ENCODE data around the gene ZSWIM6. TPM values are rescaled to one million over a fixed set of nuclear protein-coding genes. Genes with fewer than 3 reads are reported as not detected.

Gene ZSWIM6
- total and polyA plus RNA-seq, 2 of the 4 experiments (the other 2 are of a cell fraction) = 10.8 to 14.1 TPM

DNA sequence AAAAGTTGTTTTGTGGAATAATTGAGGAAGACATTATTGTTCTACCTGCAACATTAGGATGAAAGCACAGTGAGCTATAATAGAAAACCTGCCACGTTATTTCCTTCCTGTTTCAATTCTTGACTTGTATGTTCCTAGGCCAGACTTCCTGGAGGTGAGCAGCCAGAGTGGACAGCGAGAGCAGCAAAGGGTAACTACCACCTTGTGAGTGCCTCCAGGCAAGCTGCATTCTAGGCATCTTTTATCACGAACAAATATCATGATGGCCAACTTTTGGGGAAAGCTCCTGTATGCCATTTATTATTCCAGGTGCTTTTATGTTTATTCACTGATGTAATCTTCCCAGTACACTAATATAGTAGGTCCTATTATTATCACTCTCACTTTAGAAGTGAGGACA lies 34.0 kb upstream of the ZSWIM6 start:
- POLR2A ChIA-PET (ENCODE audit: unreplicated experiment) = no interaction called here
- CTCF ChIA-PET = no interaction called here
- intact Hi-C loops (cut with micrococcal nuclease) = no loop called here

More for the DNA sequence above, 34.0 kb upstream of the ZSWIM6 start:
- H3K4ac ChIP-seq (ENCODE audit: low read depth, low read length) = peak overlapping the region; percentile 65
- DNase-seq (no peak), ATAC-seq (ENCODE audit: low read depth) (no peak)
- TF ChIP-seq, protein P1, sequence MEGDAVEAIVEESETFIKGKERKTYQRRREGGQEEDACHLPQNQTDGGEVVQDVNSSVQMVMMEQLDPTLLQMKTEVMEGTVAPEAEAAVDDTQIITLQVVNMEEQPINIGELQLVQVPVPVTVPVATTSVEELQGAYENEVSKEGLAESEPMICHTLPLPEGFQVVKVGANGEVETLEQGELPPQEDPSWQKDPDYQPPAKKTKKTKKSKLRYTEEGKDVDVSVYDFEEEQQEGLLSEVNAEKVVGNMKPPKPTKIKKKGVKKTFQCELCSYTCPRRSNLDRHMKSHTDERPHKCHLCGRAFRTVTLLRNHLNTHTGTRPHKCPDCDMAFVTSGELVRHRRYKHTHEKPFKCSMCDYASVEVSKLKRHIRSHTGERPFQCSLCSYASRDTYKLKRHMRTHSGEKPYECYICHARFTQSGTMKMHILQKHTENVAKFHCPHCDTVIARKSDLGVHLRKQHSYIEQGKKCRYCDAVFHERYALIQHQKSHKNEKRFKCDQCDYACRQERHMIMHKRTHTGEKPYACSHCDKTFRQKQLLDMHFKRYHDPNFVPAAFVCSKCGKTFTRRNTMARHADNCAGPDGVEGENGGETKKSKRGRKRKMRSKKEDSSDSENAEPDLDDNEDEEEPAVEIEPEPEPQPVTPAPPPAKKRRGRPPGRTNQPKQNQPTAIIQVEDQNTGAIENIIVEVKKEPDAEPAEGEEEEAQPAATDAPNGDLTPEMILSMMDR (conservative IDR thresholded peaks at IDR 0.05; ENCODE audit: low read depth, low read length) = no peak
- no peak for TF ChIP-seq RFX5 (IDR thresholded peaks at IDR 0.05; ENCODE audit: low read depth, low read length)
- TF ChIP-seq RCOR1 (IDR thresholded peaks at IDR 0.05; ENCODE audit: insufficient replicate concordance, low read length) = no peak
- TF ChIP-seq FOS (IDR thresholded peaks at IDR 0.05; ENCODE audit: low read depth, low read length) = no peak
- TF ChIP-seq SMC3 (IDR thresholded peaks at IDR 0.05; ENCODE audit: low read depth, low read length) = no peak
- no peak for TF ChIP-seq POLR2A (IDR thresholded peaks at IDR 0.05; ENCODE audit: low read depth, low read length)
- no peak for TF ChIP-seq MAFK (IDR thresholded peaks at IDR 0.05; ENCODE audit: low read depth, low read length)
- TF ChIP-seq MXI1 (IDR thresholded peaks at IDR 0.05; ENCODE audit: borderline replicate concordance, low read depth, low read length) = no peak
- TF ChIP-seq, protein P2, sequence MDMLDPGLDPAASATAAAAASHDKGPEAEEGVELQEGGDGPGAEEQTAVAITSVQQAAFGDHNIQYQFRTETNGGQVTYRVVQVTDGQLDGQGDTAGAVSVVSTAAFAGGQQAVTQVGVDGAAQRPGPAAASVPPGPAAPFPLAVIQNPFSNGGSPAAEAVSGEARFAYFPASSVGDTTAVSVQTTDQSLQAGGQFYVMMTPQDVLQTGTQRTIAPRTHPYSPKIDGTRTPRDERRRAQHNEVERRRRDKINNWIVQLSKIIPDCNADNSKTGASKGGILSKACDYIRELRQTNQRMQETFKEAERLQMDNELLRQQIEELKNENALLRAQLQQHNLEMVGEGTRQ (IDR thresholded peaks at IDR 0.05; ENCODE audit: low read depth, low read length) = no peak
- TF ChIP-seq BHLHE40 (IDR thresholded peaks at IDR 0.05; ENCODE audit: low read depth, low read length) = no peak
- TF ChIP-seq CHD1 (IDR thresholded peaks at IDR 0.05; ENCODE audit: low read depth, low read length) = no peak
- TF ChIP-seq RAD21 (IDR thresholded peaks at IDR 0.05; ENCODE audit: low read length) = no peak
- TF ChIP-seq, protein P3, sequence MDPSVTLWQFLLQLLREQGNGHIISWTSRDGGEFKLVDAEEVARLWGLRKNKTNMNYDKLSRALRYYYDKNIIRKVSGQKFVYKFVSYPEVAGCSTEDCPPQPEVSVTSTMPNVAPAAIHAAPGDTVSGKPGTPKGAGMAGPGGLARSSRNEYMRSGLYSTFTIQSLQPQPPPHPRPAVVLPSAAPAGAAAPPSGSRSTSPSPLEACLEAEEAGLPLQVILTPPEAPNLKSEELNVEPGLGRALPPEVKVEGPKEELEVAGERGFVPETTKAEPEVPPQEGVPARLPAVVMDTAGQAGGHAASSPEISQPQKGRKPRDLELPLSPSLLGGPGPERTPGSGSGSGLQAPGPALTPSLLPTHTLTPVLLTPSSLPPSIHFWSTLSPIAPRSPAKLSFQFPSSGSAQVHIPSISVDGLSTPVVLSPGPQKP (IDR thresholded peaks at IDR 0.05; ENCODE audit: borderline replicate concordance, low read depth, low read length) = no peak
- no peak for TF ChIP-seq MAZ (IDR thresholded peaks at IDR 0.05; ENCODE audit: borderline replicate concordance, low read depth, low read length)
- TF ChIP-seq CEBPB (IDR thresholded peaks at IDR 0.05; ENCODE audit: low read depth, low read length) = no peak
- TF ChIP-seq NFE2L2 (IDR thresholded peaks at IDR 0.05; ENCODE audit: low read depth, low read length) = no peak
- H3K23ac ChIP-seq (ENCODE audit: low read depth, low read length) = peak overlapping the region; percentile 35; the same call in 1 of the 2 replicates
- H3K9ac ChIP-seq (ENCODE audit: low read depth, low read length) = no peak overlapping the region
- H4K8ac ChIP-seq (ENCODE audit: low read depth in 2 of 2, low read length in 2 of 2) = no peak overlapping the region
- H3K4me1 ChIP-seq (ENCODE audit: control insufficient read depth, insufficient read depth, low read length) = peaks cover 29% of the 10 kb centered on the region
- H3K56ac ChIP-seq (ENCODE audit: extremely low read depth, insufficient read depth, low read length) = no peak overlapping the region
- H2AK5ac ChIP-seq (ENCODE audit: low read depth, low read length) = peak overlapping the region; percentile 87; the same call in 1 of the 2 replicates
- no peak overlapping the region; the same call in 1 of the 2 replicates for H3K4me2 ChIP-seq (ENCODE audit: low read depth, low read length)
- H3K27me3 ChIP-seq (ENCODE audit: control insufficient read depth, insufficient read depth, low read length) = no peaks in the 10 kb centered on the region
- peak overlapping the region; percentile 68 for H2BK5ac ChIP-seq (ENCODE audit: low read depth, low read length, poor library complexity, severe bottlenecking)
- in situ Hi-C loops (cut with MboI; ENCODE audit: low sequenced_read_pairs) = no loop called here
- no peak overlapping the region for H2AFZ ChIP-seq (replicated peaks; ENCODE audit: low read length, poor library complexity)
- H2BK20ac ChIP-seq (ENCODE audit: low read depth, low read length) = no peak overlapping the region
- H2AK9ac ChIP-seq (replicated peaks; ENCODE audit: low read depth, low read length, poor library complexity) = no peak overlapping the region
- H2BK120ac ChIP-seq (ENCODE audit: low read depth, low read length) = peak overlapping the region; percentile 16; the same call in 1 of the 2 replicates
- whole genome bisulfite sequencing, 2 experiments (ENCODE audit: extremely low coverage in 2 of 2, insufficient read length in 1 of 2) = 92% methylated on average over 2 of the region's 3 CpGs; no CpG with 5 or more reads in 1 of the 2 experiments
- H3K18ac ChIP-seq (ENCODE audit: low read depth, low read length) = peak overlapping the region; percentile 60; the same call in 1 of the 2 replicates
- dilution Hi-C loops (cut with HindIII; ENCODE audit: low sequenced_read_pairs, unreplicated experiment) = no loop called here
- 0 out of 2 replicates have a peak overlapping the region, but pooled peaks have one; percentile 32 for H3K14ac ChIP-seq (replicated peaks; ENCODE audit: low read depth, low read length)
- no TSS peak for BruUV-seq (replicated peaks)
- no peak overlapping the region for H4K5ac ChIP-seq (ENCODE audit: low read depth, low read length)
- H3K4me3 ChIP-seq (ENCODE audit: insufficient read depth, low read depth, low read length) = no peak overlapping the region
- peaks cover 17% of the 10 kb centered on the region for H3K9me1 ChIP-seq (ENCODE audit: insufficient read depth, low read length)
- no peaks in the 10 kb centered on the region for H3K36me3 ChIP-seq (ENCODE audit: control insufficient read depth, insufficient read depth, low read length)
- no peak overlapping the region for H3K27ac ChIP-seq (ENCODE audit: insufficient read depth, low read length)
- no peaks in the 10 kb centered on the region for H3K9me3 ChIP-seq (ENCODE audit: control insufficient read depth, insufficient read depth, low read length)
- H4K91ac ChIP-seq (ENCODE audit: insufficient read depth, low read depth, low read length) = no peak overlapping the region
- peaks cover 15 to 30% of the 10 kb centered on the region in 2 experiments; a peak in 3 of 4 replicates for H3K79me1 ChIP-seq (ENCODE audit: low read depth in 1 of 2, low read length in 2 of 2)
- H2BK15ac ChIP-seq (ENCODE audit: low read depth, low read length) = peak overlapping the region; percentile 63; the same call in 1 of the 3 replicates
- peaks cover 3% of the 10 kb centered on the region; the same call in 1 of the 2 replicates for H4K20me1 ChIP-seq (ENCODE audit: insufficient read depth, low read length)
